ENCODE results near the gene C8B.

Gene C8B

DNA sequence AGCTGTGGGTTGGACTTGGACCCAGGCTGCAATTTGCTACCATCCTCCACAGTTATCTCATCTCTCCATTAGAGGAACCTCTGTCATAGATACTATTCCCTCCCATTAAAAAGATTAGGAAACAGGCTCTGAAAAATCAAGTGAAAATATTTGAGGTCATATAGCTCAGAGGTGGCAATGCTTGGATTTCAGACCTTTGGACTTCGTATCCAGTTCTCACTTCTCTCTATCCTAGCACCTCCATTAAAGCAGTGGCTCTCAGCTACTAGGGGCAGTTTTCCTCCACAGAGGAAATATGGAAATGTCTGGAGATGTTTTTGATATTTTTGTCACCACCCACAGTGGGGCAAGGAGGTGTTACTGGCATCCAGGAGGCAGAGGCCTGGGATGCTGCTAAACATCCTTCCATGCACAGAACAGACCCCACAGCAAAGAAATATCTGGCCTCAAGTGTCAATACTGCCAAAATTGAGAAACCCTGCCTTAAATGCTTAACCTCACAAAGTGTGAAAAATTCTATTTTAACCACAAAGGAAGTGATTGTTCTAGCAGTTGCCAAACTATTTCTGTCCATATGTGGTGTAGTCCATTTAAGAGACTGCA is 57.1 kb downstream of the C8B start:
- in situ Hi-C loops (cut with HindIII; ENCODE audit: low pct_ligation_motif_present, low sequenced_read_pairs), result no loop called here
- Histone ChIP-seq H3K4me3 (ENCODE audit: low read depth, low read length) (no peak overlapping the region), H3K27me3 (replicated peaks) (no peaks in the 10 kb centered on the region), H3K36me3 (replicated peaks) (no peaks in the 10 kb centered on the region), H3K27ac (no peak overlapping the region)
- TF ChIP-seq, protein P1, sequence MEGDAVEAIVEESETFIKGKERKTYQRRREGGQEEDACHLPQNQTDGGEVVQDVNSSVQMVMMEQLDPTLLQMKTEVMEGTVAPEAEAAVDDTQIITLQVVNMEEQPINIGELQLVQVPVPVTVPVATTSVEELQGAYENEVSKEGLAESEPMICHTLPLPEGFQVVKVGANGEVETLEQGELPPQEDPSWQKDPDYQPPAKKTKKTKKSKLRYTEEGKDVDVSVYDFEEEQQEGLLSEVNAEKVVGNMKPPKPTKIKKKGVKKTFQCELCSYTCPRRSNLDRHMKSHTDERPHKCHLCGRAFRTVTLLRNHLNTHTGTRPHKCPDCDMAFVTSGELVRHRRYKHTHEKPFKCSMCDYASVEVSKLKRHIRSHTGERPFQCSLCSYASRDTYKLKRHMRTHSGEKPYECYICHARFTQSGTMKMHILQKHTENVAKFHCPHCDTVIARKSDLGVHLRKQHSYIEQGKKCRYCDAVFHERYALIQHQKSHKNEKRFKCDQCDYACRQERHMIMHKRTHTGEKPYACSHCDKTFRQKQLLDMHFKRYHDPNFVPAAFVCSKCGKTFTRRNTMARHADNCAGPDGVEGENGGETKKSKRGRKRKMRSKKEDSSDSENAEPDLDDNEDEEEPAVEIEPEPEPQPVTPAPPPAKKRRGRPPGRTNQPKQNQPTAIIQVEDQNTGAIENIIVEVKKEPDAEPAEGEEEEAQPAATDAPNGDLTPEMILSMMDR (IDR thresholded peaks at IDR 0.05; ENCODE audit: low read depth, low read length, missing control alignments), result no peak
- no peak for DNase-seq

DNA sequence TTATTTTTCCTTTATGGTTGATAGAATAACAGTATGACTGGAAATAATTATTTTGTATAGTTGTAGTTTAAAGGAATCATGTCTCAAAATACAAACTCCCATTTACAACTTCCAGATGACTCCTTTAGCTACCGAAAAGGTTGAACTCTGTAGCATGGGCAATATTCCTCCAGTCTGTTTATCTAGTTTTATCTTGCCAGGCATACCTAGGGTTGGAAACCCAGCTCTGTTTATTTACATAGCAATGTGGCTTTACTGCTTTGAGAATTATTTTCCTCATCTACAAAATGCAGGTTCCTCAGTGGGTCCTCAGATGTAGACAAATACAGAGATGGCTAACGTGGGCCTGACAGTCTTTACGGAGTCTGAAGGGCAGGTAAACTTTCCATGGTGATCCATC is 60.1 kb downstream of the C8B start:
- DNase-seq, result no peak
- in situ Hi-C loops (cut with HindIII; ENCODE audit: low pct_ligation_motif_present, low sequenced_read_pairs), result no loop called here
- TF ChIP-seq, protein P1 (IDR thresholded peaks at IDR 0.05; ENCODE audit: low read depth, low read length, missing control alignments), result no peak
- Histone ChIP-seq H3K27me3 (replicated peaks) (no peaks in the 10 kb centered on the region), H3K36me3 (replicated peaks) (no peaks in the 10 kb centered on the region), H3K27ac (no peak overlapping the region), H3K4me3 (ENCODE audit: low read depth, low read length) (no peak overlapping the region)

DNA sequence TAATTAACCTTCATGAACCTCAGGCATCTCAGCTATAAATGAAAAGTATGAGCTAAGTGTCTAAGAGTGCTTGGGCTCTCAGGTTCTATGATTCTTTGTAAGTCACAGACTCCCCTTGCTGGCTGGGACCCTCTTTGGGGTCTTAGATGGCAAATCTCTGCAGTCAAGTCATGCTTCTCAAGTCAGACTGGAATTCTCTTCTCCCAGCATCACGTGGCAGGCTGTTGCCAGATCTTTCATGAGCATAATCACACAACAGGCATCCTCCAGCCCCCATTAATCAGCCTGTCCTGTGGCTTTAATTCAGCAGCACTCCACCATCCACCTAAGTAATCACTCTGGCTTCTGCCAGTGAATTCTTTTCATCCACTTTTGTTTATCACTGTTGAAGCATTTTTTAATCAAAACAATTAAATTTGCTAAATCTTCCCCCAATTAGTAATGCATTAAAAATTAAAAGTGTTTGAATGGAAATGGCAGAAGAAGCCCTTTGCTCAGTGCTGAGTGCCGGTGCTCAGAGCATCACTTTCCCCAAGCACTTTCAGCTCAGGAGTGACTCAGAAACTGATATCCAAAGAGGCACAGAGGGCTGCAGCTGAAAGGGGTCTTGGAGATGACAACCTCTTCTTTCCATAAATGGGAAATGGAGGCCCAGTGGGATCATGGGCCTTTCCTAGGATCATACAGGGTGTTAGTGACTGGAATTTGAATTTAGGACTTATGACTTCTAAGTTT is 61.0 kb downstream of the C8B start:
- in situ Hi-C loops (cut with HindIII; ENCODE audit: low pct_ligation_motif_present, low sequenced_read_pairs), result no loop called here
- TF ChIP-seq, protein P1 (IDR thresholded peaks at IDR 0.05; ENCODE audit: low read depth, low read length, missing control alignments), result no peak
- H3K4me3 ChIP-seq (ENCODE audit: low read depth, low read length), result no peak overlapping the region
- DNase-seq, result no peak
- H3K36me3 ChIP-seq (replicated peaks), result no peaks in the 10 kb centered on the region
- no peaks in the 10 kb centered on the region for H3K27me3 ChIP-seq (replicated peaks)
- no peak overlapping the region for H3K27ac ChIP-seq

DNA sequence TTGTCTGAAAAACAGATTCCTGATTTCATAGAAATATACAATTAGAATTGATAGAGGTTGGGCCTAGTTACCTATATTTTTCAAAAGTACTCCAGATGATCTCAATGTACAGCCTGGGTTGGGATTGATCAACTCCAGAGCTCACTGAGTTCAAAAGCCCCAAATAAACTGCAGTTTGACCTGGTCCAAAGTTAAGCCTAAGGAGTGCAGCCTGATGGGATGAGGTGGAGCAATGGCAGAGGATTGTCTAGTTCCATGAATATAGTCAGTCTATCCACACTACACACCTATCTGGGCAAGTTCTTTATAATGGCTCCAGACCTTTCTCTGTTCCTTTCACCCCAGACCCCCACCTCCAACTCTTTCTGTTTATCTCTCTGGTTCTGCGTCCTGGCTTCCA is 62.0 kb downstream of the C8B start:
- H3K27ac ChIP-seq, result no peak overlapping the region
- DNase-seq, result no peak
- H3K4me3 ChIP-seq (ENCODE audit: low read depth, low read length), result no peak overlapping the region
- no peaks in the 10 kb centered on the region for H3K36me3 ChIP-seq (replicated peaks)
- in situ Hi-C loops (cut with HindIII; ENCODE audit: low pct_ligation_motif_present, low sequenced_read_pairs), result no loop called here
- H3K27me3 ChIP-seq (replicated peaks), result no peaks in the 10 kb centered on the region
- TF ChIP-seq, protein P1 (IDR thresholded peaks at IDR 0.05; ENCODE audit: low read depth, low read length, missing control alignments), result no peak

DNA sequence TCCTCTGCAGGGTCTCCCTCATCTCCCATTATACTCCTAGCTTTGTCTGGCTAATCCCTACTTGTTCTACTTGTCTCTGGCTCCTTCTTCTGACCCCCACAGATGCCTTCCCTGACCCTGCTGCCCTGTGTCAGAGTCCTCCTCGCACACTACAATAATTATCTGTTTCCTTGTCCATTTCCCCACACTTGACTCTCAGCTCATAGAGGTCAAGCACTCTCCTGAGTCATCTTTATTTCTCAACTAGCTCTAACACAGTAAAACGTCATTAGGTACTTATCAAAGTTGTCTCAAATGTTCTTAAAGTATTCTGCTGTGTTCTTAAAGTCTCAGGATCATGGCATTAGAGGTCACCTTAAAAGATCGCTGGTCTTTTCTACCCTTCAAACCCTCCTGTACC is 64.1 kb downstream of the C8B start:
- in situ Hi-C loops (cut with HindIII; ENCODE audit: low pct_ligation_motif_present, low sequenced_read_pairs), result no loop called here
- TF ChIP-seq, protein P1 (IDR thresholded peaks at IDR 0.05; ENCODE audit: low read depth, low read length, missing control alignments), result no peak

More for the DNA sequence above, 64.1 kb downstream of the C8B start:
- Histone ChIP-seq H3K4me3 (ENCODE audit: low read depth, low read length) (no peak overlapping the region), H3K27ac (no peak overlapping the region), H3K36me3 (replicated peaks) (no peaks in the 10 kb centered on the region), H3K27me3 (replicated peaks) (no peaks in the 10 kb centered on the region)
- DNase-seq, result no peak

All from brain microvascular endothelial cell (primary cell).